Stimulated activated naive CD4-positive, alpha-beta T cell treated with Interleukin-2 at 50 U/mL for 16 hours (primary cell): ENCODE results near the gene SMIM41.

Experiments used
- DNase-seq: peaks from one replicate; lab custom pipeline; 2025; lab: John Stamatoyannopoulos, UW

Gene SMIM41

GRCh38 chr12:52063082-52063924 lies 16.2 kb upstream of the SMIM41 start:
- DNase-seq: no peak

DNA sequence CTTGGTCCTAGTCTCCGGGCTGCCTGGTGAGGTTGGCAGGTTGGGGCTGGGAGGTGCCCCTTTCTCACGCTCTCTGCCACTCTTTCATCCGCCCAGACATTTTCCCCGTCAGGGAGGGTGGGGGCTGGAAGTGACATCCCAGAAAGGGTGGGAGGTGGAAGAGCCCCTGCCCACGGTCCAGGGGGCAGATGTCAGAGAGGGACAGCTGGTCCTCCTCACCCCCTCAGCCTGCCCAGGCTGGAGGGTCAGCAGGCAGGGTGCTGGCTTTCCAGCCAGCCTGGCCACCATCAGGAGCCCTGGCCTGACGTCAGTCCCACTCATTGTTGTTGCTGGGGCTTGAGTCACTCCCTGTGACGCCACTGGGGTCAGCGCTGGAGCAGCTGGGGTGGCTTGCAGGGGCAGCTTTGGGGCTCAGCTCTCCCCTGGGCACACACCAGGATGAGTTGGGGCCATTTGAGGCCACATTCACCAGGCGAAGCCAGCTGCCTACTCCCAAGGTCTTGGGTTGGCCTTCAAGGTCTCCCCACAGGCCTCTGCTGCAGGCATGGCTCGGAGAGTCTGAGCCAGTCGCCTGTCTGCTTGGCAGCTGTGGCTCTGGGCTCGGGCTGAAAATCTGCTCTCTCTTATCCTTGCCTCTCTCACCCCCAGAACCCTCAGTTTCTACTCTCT lies 15.4 kb upstream of the SMIM41 start:
- DNase-seq: no peak

DNA sequence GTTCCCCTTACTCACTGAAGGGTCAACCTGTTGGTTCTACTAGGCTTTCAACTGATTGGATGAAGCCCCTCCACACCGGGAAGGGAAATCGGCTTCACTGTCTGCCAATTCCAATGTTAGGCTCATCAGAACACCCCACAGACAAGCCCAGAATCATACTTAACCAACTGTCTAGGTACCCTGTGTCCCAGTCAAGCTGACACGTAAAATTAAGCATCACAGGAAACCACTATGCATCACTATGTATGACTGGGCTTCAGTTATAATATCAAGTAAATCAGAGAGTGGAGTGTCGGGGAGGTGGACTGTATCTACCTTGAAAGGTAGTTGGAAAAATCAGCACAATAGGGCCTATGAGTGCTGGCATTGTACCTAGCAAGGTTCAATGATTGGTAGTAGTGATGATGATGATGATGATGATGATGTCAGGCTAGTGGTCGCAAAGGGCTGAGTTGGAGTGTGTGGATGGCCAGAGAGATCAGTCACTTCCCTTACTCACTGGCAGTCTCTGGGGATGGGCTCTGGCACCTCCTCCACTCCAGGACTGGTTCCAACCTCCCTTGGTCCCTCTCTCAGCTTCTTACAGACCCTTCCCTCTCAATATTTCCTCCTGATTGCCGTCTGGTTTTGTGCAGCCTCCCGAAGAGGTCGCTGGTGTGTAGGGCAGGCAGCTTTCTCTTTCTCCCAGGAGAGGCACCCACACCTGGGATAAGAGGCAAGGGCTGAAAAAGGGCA lies 13.0 kb upstream of the SMIM41 start:
- no peak for DNase-seq

DNA sequence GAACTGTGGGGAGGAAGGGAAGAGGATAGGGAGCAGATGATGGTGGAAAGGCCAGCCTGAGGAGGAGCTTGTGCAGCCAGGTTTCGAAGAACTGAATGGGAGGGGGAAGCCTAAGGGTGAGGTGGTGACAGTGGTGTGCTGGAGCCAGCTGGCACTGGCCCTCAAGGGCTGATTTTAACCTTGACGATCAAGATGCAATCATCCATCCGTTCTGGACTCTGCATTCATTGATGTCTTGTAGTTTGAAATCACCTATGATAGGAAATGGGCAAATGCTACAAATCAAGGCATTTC lies 12.5 kb upstream of the SMIM41 start:
- no peak for DNase-seq

- peak; percentile 82 for DNase-seq
These were observed 9.9 kb upstream of the SMIM41 start, which contains the start of gene ATG101 for GRCh38 chr12:52069327-52070184. ATG101 (plus strand) TSS chr12:52069978; CDS start chr12:52073651, 3,673 bp downstream.

DNA sequence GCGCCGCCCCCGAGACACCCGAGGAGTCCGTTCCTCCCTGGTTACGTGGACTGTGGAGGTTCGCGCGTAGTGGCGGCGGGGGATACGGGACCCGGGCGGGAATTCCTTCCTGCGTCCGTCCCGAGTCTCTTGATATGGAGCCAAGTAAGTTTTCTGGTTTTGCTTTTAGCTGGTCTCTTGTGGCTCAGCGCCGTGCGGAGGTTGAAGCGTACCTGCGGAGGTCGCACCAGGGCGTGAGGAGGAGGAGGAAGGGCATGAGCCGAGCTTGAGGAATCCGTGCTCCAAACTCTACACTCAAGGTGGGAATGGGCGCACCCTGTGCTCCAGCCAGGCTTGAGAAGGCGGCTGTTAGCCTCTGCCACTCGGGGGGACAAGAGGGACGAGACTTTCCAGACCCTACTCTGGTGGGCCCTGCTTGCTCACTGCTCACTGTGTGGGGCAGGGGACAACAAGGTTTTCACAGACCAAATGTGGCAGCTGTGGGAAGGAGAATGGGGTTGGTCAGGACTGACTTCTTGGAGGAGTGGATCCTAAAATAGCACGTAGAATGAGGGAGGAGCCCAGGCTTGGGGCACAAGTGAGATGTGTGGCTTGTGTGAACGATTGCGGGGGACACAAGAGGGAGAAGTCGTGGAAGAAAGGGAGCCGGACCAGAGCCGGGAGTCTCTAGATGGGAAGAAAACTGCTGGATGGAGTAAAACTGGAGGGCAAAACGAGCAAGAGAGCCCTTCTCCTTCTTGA lies 9.1 kb upstream of the SMIM41 start:
- DNase-seq: no peak

DNA sequence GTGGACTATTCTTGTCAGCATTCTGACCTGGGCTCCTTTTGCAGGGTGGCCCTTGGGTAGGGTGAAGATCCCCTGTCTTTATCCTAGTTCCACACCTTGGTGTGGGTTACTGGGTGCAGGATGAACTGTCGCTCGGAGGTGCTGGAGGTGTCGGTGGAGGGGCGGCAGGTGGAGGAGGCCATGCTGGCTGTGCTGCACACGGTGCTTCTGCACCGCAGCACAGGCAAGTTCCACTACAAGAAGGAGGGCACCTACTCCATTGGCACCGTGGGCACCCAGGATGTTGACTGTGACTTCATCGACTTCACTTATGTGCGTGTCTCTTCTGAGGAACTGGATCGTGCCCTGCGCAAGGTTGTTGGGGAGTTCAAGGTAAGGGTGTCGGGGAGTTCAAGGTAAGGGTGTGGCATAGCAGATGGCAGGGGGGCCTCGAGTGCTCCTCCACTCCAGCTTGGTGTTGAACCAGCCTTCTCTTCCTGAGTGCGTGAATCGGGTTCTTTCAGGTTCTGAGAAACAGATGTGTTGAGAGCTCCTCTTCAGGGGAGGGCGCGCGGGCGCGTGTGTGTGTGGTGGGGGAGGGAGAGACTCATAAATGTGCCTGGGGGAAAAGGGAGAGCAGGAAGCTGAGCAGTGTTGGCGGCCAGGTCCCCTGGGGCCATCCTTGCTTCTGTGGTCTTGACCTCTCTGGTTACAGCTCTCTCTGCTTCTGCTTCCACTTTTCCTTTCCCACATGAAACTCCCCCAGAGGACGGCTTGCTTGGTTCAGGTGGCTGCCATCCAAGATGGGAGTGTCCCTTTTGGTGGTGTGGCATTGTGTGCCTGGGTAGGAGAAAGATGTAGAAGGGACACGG lies 5.7 kb upstream of the SMIM41 start:
- DNase-seq: no peak

DNA sequence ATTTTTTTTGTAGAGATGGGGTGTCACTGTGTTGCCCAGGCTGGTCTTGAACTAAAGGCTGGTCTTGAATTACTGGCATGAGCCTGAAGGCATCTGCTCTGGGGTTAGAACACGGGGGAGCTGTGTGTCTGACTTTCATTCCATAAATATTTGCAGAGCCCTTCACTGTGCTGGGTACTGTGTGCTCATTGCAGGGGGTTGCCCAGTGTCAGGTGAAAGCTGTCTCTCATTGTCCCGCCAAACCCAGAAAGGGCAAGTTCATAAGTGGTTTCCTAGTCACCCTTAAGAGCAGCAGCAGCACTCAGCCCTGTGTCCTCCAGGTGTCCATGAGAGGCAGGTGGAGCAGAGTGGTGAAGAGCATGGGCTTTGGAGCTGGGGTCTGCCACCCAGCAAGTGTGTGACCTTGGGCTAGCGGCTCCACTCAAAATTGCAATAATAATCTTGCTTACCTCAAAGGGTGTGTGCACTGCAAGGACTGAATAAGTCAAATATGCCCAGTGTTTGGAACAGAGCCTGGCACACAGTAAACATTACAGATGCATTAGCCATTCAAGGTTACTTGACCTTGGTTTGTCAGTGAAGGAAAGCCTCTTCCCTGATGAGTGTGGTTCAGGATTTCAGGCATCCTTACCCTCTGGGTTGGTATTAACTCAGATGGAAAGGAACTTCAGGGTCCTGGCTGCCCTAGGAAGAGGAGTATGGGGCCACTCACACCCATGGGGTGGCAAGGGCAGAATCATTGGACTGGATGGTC lies 4.4 kb upstream of the SMIM41 start:
- no peak for DNase-seq

DNA sequence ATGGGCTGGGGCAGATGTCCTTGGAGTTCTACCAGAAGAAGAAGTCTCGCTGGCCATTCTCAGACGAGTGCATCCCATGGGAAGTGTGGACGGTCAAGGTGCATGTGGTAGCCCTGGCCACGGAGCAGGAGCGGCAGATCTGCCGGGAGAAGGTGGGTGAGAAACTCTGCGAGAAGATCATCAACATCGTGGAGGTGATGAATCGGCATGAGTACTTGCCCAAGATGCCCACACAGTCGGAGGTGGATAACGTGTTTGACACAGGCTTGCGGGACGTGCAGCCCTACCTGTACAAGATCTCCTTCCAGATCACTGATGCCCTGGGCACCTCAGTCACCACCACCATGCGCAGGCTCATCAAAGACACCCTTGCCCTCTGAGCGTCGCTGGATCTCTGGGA lies 2.7 kb upstream of the SMIM41 start:
- DNase-seq: no peak

- DNase-seq: no peak
These were observed 1.2 kb upstream of the SMIM41 start for GRCh38 chr12:52078276-52078675.

DNA sequence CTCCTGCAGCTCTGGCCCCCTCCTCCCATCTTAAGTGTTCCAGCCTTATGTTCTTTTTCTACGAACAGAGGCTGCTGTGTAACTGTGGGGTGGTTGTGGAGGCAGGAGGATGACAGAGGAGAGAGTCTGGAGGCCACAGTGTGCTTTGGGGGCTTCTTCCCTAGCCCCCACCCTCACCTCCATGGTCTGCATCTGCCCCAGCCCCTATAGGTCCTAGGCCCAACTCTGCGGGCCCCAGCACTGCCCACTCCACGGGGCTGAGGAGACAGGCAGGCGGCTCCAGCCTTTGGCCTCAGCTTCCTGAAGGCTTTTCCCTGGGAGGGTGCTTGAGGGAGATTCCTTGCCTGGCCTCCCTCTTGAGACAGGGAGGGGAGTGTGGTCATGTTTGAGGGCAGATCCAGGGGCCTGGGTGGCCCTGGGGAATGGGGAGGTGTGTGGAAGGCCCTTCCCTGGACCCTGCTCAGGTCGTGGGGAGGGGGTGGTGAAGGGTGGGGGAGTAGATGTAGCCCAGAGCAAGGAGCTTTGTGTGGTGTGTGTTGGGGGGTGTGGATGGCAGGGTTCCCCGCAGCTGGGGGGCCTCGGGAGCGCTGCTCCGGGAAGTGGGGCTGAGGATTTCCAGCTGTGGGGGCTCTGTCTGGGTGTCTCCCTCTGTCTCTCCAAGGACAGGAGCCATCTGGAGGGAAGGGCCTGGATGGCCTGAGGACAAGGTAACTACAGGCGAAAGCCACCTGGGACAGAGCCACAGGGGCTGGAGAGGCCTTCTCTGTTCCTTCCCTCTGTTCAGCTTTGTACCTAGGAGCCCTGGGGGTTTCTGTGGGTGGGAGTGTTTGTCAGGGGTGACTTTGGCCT lies 1.1 kb downstream of the SMIM41 start:
- no peak for DNase-seq

DNA sequence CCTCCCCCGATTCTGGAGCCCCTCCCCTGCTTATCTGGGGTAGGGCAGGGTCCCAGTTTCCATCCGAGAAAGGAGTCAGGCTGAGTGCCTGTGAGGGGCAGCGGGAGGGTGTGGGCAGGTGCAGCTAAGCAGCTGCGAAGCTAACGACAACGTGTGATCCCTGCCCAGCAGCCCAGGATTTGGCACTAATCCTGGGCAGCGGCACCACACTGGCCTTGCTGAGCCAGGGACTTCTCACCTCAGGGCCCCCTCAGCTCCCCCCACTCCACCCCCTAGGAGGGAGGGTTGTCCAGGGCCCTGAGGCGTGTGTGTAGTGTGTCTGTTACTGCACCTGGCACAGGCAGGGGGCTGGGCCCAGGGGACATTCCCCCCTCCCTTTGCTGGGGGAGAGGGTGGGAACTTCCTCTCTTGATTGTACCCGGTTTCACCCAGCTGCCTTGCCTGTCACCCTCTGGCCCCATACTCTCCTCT lies 1.8 kb downstream of the SMIM41 start:
- no peak for DNase-seq

DNA sequence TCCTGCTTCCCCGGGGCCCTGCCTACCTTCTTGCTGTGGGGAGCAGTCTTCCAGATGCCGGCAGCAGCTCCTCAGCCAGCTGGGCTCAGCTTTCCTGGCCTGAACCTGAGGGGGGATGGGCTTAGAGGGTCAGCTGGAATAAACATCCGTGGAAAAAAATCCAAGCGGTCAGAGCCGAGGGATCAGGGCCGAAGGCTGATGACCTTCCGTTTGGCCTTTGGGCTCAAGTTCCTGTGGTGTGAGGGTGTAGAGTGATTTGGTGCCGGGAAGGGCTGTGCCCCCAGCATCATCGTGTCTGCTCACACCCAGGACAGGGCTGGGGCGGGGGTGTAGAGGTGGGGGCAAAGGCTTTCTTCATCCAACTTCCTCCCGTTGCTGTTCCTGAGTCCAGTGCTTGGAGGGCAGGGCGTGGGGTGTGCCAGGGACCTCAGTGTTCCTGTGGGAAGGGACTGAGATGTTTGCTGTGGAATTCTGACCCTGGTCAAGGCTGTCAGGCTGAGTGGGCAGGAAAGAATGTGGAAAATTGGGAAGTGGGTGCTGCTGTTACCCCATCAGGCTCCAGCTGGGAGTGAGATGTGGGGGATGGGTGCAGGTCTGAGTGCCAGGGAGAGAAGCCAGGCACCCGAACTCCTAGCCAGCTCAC lies 2.6 kb downstream of the SMIM41 start:
- DNase-seq: no peak

- DNase-seq: no peak
These were observed 3.1 kb downstream of the SMIM41 start for GRCh38 chr12:52082669-52082987.

- peak; percentile 56 for DNase-seq
These were observed 3.6 kb downstream of the SMIM41 start for GRCh38 chr12:52082988-52083637.

- DNase-seq: no peak
These were observed 4.1 kb downstream of the SMIM41 start for GRCh38 chr12:52083638-52083996.

GRCh38 chr12:52084491-52085231 lies 5.2 kb downstream of the SMIM41 start:
- DNase-seq: no peak
